Esophagus muscularis mucosa (tissue), 4 donors: ENCODE data around the gene HLCS. TPM values are rescaled to one million over a fixed set of nuclear protein-coding genes. Genes with fewer than 3 reads are reported as not detected.

Experiments
- DNase-seq: peaks from one replicate; pipeline ENCODE4 v3.0.0-alpha.2; 2017; ENCODE audit errors: extremely low spot score
- H3K27ac ChIP-seq, 4 donors: fragments of 200-600 bp; sonication (generic); replicated peaks in 1 of 4; 1 replicate in 3 of 4; 2 replicates in 1 of 4; pipeline ENCODE4 v1.5.1; 2016 to 2019; ENCODE audit warnings: mild to moderate bottlenecking in 1 of 4
- H3K27me3 ChIP-seq, 4 donors: fragments of 200-600 bp; sonication (generic); one replicate each; pipeline versions ENCODE4 v1.5.1 to v1.6.0; 2016 to 2019
- H3K36me3 ChIP-seq, 4 donors: fragments of 200-600 bp; sonication (generic); one replicate each; pipeline ENCODE4 v1.5.1; 2016 to 2019
- H3K4me1 ChIP-seq, 4 donors: fragments of 200-600 bp; sonication (generic); one replicate each; pipeline ENCODE4 v1.5.1; 2016 to 2019
- H3K4me3 ChIP-seq, 4 donors: fragments of 200-600 bp; sonication (generic); 1 replicate in 2 of 4; 2 replicates in 2 of 4; pipeline ENCODE4 v1.5.1; 2016 to 2019; ENCODE audit warnings: mild to moderate bottlenecking in 4 of 4, moderate library complexity in 1 of 4
- H3K9me3 ChIP-seq, 4 donors: fragments of 200-600 bp; sonication (generic); 1 replicate in 3 of 4; 2 replicates in 1 of 4; pipeline ENCODE4 v1.5.1; 2016 to 2019
- EP300 ChIP-seq: sonication (generic); formaldehyde crosslinking; IDR thresholded peaks from one replicate; pipeline ENCODE4 v1.6.1; 2017; ENCODE audit warnings: antibody characterized with exemption
- POLR2A ChIP-seq: fragments of 450-650 bp; IDR thresholded peaks from one replicate; pipeline ENCODE4 v1.6.1; 2017; ENCODE audit warnings: antibody characterized with exemption, moderate library complexity, mild to moderate bottlenecking, low read depth
- POLR2AphosphoS5 ChIP-seq, 2 donors: sonication (generic); formaldehyde crosslinking; IDR thresholded peaks; one replicate each; pipeline ENCODE4 v1.6.1; 2017; ENCODE audit warnings: antibody characterized with exemption in 2 of 2
- WGBS: methylation state at CpG from one replicate; pipeline ENCODE4 v1.1.5; 2018; 5-methylcytosine and 5-hydroxymethylcytosine counted together
- intact Hi-C: fragments of 100-400 bp; cut with DNase I; formaldehyde crosslinking; loops from one replicate; pipeline ENCODE4 v1.15.1; 2023
- total RNA-seq, 4 donors: library from RNA; depleted of rRNA; stranded (reverse); fragments of >200 nt; gene quantifications; one replicate each; pipeline versions ENCODE4 v1.1.0 to v1.2.1, GENCODE V29; 2016
- TF ChIP-seq, protein P1 (sequence below), 3 experiments: fragments of 200-600 bp in 2 of 3; fragments of 450-650 bp in 1 of 3; sonication (generic) in 2 of 3; IDR thresholded peaks; one replicate each; pipeline ENCODE4 v1.5.1; 2017 to 2019; ENCODE audit warnings: antibody characterized with exemption in 3 of 3, mild to moderate bottlenecking in 2 of 3, moderate library complexity in 1 of 3

HLCS gene
- total RNA-seq, 4 donors from 2014 or later = 15.9 to 25.3 (median 22.0) TPM

DNA sequence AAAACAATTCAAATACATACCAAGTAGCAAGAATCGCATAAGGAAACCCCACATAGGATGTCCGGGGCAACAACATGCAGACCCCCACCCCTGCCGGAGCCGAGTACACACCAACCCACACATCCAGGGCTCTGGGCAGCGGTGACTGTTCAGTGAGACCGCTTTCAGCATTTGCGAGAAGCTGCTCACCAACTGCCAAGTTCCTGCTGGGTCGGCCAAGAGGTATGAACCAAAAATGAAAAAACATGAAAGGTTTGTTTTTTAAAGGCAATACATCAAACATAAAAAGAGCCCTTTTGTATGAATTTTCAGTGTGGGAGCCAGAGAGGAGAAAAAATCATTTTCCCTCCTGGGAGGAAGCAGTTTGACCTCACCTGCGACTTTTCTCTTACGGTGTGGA is 175.3 kb downstream of the HLCS start:
- no peaks in the 10 kb centered on the region for H3K36me3 ChIP-seq
- H3K9me3 ChIP-seq = peaks cover 0 to 5% (median 3%) of the 10 kb centered on the region in 4 donors
- no peaks in the 10 kb centered on the region for H3K4me1 ChIP-seq
- 82% methylated on average over 10 of the region's 10 CpGs for WGBS
- TF ChIP-seq POLR2AphosphoS5 (IDR thresholded peaks at IDR 0.05) = no peak
- TF ChIP-seq EP300 = no peak
- TF ChIP-seq, protein P1, sequence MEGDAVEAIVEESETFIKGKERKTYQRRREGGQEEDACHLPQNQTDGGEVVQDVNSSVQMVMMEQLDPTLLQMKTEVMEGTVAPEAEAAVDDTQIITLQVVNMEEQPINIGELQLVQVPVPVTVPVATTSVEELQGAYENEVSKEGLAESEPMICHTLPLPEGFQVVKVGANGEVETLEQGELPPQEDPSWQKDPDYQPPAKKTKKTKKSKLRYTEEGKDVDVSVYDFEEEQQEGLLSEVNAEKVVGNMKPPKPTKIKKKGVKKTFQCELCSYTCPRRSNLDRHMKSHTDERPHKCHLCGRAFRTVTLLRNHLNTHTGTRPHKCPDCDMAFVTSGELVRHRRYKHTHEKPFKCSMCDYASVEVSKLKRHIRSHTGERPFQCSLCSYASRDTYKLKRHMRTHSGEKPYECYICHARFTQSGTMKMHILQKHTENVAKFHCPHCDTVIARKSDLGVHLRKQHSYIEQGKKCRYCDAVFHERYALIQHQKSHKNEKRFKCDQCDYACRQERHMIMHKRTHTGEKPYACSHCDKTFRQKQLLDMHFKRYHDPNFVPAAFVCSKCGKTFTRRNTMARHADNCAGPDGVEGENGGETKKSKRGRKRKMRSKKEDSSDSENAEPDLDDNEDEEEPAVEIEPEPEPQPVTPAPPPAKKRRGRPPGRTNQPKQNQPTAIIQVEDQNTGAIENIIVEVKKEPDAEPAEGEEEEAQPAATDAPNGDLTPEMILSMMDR (IDR thresholded peaks at IDR 0.05) = no peak
- TF ChIP-seq POLR2A = no peak
- intact Hi-C loops = no loop called here
- no peaks in the 10 kb centered on the region for H3K27me3 ChIP-seq
- H3K4me3 ChIP-seq = no peak overlapping the region
- no peak for DNase-seq
- no peak overlapping the region for H3K27ac ChIP-seq

DNA sequence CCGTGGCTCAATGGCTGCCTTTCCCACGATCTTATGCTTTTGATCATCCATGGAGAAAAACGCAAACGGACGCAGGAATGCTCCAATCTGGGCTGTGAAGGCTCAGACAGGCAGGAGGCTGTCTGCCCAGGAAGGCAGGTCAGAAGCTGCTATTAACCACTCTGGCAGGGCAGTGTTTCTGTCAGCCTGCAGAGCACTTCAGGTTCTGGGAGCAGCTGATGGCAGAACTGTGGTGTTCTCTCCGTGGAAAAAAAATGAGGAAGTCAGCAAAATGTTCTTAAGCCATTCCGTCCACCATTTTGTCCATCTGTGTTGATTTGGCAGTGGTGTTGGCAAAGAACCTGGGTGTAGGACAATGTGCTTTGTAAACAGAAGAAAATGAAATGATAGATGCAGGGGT is 175.9 kb downstream of the HLCS start:
- Histone ChIP-seq H3K36me3 (no peaks in the 10 kb centered on the region), H3K27ac (no peak overlapping the region), H3K4me1 (peaks cover 0 to under 1% (median 0%) of the 10 kb centered on the region in 4 donors), H3K27me3 (no peaks in the 10 kb centered on the region), H3K9me3 (no peaks in the 10 kb centered on the region), H3K4me3 (no peak overlapping the region)
- TF ChIP-seq EP300 (no peak), POLR2AphosphoS5 (IDR thresholded peaks at IDR 0.05) (no peak), POLR2A (no peak)
- TF ChIP-seq, protein P1 (IDR thresholded peaks at IDR 0.05) = no peak
- 80% methylated on average over 7 of the region's 7 CpGs for WGBS
- no peak for DNase-seq
- intact Hi-C loops = no loop called here

DNA sequence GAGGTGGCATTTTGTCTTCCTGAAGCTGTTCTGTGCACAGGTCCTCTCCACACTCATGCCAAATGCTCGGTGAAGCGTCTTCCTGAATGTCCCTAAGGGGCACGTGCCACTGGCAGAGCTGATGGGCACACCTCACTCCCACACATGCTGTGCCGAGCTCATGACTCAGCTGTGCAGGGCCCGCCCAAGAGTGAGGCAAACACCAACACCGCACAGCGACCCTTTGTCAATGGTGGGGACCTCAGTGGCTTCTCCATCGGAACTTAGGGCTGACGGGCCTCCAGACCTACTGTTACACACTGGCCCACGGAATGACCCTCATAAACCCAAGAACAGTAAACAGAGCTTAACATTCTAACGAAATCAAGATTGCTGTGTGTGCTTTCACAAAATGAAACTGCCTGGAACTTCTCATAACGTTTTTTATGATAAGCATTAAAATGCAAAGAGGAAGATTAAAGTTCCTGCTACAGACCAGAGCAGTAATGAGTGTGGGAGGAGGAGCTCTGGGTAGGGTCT is 178.3 kb downstream of the HLCS start:
- 76% methylated on average over 4 of the region's 12 CpGs for WGBS
- intact Hi-C loops = no loop called here
- TF ChIP-seq, protein P1 (IDR thresholded peaks at IDR 0.05) = no peak
- TF ChIP-seq POLR2A (no peak), POLR2AphosphoS5 (IDR thresholded peaks at IDR 0.05) (no peak), EP300 (no peak)

DNA sequence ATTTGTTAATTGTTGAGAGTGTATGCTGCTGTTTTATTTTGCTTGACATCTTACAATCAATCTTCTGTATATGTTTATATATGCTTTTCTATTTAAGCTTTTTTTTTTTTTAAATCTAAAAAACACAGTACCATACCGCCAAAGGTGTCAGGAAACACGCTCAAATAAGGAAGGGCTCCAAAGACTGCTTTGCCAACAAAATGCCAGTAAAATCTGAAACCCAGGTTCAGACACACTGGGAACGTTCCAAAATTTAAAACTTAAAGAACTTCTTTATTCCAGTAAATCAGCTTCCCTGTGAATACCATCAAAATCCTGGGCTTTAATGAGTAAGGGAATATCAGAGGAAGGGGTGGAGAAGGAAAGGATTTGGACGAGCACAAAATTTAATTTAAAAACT is 180.3 kb downstream of the HLCS start:
- Histone ChIP-seq H3K27ac (no peak overlapping the region), H3K4me1 (peaks cover 0 to 6% (median 0%) of the 10 kb centered on the region in 4 donors), H3K36me3 (no peaks in the 10 kb centered on the region), H3K9me3 (no peaks in the 10 kb centered on the region), H3K27me3 (no peaks in the 10 kb centered on the region), H3K4me3 (no peak overlapping the region)
- intact Hi-C loops = no loop called here
- WGBS = 90% methylated on average over 4 of the region's 4 CpGs
- DNase-seq = no peak
- TF ChIP-seq, protein P1 (IDR thresholded peaks at IDR 0.05) = no peak
- TF ChIP-seq POLR2AphosphoS5 (IDR thresholded peaks at IDR 0.05) (no peak), POLR2A (no peak), EP300 (no peak)

More for the DNA sequence above, 178.3 kb downstream of the HLCS start:
- no peak overlapping the region for H3K27ac ChIP-seq
- H3K4me3 ChIP-seq = no peak overlapping the region
- no peaks in the 10 kb centered on the region for H3K9me3 ChIP-seq
- no peaks in the 10 kb centered on the region for H3K27me3 ChIP-seq
- DNase-seq = no peak
- H3K4me1 ChIP-seq = peaks cover 0 to 6% (median 0%) of the 10 kb centered on the region in 4 donors
- H3K36me3 ChIP-seq = no peaks in the 10 kb centered on the region

DNA sequence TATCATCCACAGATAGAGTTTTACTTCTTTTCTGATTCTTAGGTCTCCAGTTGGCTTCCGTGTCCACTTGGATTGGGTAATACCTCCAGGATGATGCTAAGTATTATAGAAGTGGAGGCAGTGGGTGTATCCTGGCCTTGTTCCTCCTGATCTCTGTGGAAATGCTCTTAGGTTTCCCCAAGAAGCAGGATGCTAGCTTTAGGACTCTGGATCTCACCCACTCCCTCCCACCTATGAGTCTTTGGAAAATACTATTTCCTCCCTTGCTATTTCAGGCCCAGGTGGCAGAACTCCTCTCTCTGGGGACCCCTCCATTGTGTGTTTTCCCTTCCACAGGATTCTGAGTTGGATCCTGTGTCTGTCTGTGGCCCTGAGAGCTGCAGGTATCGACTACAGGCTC is 180.9 kb downstream of the HLCS start:
- TF ChIP-seq POLR2AphosphoS5 (IDR thresholded peaks at IDR 0.05) = no peak
- TF ChIP-seq POLR2A = no peak
- no peak for TF ChIP-seq EP300
- TF ChIP-seq, protein P1 (IDR thresholded peaks at IDR 0.05) = no peak
- peaks cover 0 to 6% (median 0%) of the 10 kb centered on the region in 4 donors for H3K4me1 ChIP-seq
- intact Hi-C loops = no loop called here
- no peak overlapping the region for H3K4me3 ChIP-seq
- H3K36me3 ChIP-seq = no peaks in the 10 kb centered on the region
- no peak overlapping the region for H3K27ac ChIP-seq
- H3K9me3 ChIP-seq = no peaks in the 10 kb centered on the region
- no peaks in the 10 kb centered on the region for H3K27me3 ChIP-seq
- no peak for DNase-seq
- WGBS = 88% methylated on average over 2 of the region's 2 CpGs
